Stimulated activated CD4-positive, alpha-beta T cell treated with anti-CD3 and anti-CD28 coated beads, Interleukin-4, amount 100 ng/mL, for 4 hours (primary cell): ENCODE data around the gene C19orf67.
A peak's percentile ranks its signal among the peaks of the same experiment; 100 is the strongest.

Experiments used
- DNase-seq, 2 experiments: peaks; one replicate each; pipeline ENCODE4 v3.0.0-alpha.2; 2020

The C19orf67 gene

DNA sequence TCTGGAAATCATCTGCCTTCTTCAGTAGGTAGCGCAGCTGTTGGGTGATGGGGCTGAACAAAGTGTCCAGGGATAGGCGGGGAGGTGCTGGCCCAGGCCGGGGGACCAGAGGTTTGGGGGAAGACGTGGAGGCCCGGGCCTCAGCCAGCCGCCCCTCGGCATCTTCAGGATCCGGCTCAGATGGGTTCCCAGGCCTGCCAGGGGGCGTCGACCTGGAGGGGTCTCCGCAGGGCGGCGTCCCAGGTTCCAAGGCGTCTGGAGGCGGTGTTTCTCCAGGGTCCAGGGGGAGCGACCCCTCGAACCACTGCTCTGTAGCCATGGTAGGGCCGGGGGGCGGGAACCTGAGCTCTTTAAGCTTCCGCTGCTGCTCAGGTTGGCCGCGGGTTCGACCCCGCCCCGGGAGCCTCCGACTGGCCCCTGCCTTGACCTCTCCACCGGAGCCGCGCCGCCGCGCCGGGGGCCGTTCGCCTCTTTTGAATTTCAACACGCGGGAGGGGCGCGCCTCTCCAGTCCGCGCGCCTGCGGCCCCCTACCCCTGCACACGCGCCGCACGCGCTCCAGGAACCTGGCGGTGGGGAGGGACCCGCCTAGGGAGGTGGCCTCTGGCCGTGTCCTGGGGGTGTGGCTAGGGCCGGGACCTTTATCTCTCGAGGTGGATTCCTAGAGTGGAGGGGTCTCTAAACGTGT lies at the start of gene C19orf67:
Gene C19orf67 (minus strand): TSS at position 475 of the 687 bp plus-strand sequence. CDS start 156 bp downstream, at position 319.
- DNase-seq = no peak

DNA sequence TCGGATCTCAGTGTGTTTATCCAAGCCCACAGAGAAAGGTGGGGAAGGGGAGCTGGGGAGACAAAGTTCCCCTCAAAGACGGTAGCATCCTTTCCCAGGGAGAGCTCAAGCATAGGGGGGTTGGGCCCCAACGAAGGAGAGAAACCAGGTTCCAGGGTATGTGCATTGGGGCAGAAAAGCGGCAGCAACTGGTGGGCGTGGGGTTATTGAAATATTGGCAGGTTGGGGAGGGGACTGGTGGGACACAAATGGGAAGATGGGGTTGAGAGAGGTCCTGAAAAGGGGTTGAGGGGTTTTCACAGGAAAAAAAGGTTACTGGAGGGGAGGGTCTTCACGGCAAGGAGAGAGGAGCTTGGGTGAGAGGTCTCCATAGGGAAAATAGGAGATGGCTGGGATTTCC lies 49.8 kb upstream of the C19orf67 start:
- no peak for DNase-seq

DNA sequence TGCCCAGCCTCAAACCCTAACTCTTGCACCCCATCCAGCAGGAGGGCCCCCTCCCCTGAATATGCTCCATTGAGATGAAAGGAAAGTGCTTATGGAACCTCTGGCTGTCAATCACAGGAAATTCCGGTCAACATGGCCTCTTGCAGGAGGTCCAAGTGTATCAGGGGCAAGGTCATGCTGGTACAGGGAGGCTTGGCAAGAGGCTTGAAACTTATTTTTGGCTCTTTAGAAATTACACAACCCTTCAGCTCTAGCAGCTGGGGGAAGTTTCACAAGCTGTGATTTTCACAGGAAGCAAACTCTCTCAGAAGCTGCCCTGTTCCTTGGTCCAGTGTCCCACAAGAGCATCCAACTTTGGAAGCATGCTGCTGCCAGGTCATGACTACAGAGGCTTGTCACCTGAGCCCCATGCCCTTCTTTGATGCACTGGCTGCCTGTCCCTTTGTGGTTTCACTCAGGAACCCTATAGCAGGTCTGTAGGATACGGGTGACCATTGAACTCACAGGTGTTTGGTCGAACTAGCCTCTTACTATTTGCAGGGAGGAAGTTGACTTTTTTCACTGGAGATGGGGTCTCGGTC lies 42.4 kb upstream of the C19orf67 start:
- no peak for DNase-seq

DNA sequence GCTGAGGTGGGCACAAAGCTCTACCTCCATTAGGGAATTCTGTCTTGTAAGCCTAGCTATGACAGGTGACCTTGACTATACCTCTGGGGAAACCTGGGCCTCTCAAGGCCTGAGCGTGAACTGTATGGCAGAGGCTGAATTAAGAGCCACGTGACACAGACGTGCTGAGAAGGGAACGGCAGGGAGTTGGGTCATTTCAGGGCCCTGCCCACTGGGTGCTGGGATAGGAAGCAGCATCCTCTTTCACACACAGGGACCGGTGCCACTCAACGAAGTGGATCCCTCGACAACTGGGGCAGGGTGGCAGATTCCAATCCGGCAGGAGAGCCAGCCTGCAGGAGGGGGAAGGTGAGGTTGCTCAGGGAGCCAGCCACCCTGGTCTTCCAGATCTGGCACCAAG lies 41.6 kb upstream of the C19orf67 start:
- DNase-seq = no peak

DNA sequence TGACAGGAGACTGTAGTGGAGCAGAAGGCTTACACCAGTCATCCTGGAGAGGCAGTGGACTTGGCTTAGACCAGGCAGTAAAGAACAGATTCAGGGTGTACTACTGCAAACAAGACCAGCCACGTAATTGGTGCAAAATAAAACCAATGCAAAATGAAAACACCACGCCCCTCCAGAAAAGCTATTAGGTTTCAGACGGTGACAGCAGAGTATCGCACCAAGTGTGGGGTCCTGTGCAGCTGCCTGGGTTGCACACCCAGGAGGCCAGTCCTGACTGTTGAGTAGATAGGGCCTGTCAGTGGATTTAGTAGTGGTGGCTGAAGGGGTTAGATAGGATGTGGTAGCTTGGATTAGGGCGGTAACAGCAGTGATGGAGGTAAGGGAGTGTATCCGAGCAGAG lies 37.3 kb upstream of the C19orf67 start:
- DNase-seq = no peak

DNA sequence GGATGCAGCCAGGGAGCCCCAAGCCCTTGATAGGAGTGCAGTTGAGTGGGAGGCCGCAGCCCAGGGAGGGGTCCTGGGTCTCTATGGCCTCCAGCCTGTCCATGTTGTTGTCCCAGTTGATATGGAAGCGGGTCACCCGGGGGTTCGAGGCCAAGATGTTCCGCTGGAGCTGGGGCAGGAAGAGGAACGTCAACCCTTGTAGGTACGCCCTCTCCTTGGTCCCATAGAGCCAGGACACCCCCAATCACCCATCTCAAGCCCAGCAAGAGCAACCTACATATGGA lies 34.9 kb upstream of the C19orf67 start:
- no peak for DNase-seq

DNA sequence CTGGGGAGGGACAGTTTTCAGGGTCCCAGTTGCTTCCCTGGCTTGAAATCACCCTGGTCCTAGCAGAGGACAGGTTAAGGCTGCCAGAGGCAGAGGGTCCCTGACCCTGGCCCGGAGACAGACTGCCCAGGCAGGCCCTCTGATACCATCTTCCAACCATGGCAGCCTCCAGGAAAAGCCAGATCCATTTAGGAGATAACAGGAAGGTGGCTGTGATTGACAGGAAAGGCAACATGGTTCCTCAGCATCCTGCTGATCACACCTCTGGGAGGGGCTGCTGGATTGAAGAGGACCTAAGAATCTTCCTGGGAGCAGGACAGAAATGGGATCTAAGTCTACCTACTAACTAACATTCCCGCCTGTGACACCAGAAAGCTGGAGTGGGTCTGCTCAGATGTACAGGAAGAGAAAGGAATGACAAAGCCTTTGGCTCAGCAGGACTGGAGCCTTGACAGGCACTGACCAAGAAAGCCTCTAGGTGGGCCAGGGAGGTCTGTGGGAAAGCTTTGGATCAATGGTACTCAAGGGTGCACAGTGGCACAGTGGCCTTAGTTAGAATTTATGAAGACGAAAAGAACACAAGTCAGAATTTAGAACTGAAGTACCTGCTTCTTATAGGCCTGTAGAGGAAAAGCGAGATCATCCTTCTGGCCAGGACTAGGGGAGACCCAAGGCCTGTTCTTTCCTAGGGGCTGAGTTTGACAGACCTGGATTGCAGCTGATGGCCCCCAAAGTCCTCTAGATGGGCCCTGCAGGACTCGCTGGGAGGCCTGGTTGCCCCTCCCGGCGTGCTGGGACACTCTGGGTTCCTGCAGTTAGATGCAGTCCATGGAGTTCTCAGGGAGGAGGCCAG lies 34.3 kb upstream of the C19orf67 start:
- no peak for DNase-seq

DNA sequence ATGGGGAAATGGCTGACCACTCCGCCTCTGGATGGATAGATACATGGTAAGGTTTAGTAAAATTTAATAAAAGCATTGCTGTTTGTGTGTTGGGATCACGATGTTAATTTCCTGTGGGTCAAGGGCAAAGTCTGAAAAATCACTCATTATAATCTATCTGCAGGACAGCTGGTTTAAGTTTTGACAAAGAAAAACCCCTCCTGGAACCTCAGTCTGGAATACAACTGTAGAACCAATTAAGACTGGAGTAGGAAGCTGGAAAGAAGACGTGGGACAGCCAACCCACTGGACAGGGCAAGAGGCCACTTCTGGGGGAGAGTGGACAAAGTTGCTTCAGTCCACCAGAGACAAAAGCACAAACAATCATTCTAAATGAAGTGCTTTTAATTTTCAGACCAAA lies 33.6 kb upstream of the C19orf67 start:
- no peak for DNase-seq

DNA sequence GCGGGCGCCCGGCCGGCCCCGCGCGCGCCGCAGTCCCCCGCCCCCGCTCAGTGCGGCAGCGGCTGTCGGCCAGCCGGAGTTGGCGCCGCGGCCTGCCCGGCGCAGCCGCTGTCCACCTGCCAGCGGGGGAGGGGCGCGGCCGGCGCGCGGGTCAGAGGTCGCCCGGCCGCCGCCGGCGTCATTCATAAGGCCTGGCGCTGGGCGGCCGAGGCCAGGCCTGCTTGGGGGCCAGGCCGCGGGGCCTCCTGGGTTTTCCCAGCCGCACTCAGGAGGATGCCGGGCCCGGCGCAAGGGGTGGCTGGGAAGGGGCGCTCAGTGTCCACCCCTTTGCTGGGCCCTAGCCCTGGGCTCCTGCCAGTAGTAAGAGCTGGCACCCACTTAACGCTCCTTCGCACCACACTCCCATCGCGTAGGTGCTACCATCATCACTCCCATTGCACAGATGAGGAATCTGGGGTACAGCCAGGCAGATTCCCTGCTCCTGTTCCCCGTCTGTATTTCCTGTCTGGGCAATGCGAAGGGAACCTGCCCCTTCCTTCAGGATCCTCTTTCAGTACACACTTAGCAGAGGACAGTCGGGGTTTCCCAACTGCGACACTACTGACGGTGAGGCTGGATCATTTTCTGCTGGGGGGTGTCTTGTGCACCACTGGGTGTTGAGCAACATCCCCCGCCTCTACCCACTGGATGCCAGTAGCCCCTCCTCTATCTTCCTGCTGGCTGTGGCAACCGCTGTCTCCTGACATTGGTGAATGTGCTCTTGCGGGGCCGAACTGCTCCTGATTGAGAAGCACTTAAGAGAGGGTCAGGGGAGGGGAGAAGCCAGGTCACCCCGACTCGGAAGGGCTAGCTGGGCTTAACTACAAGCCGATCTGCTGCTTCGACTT lies 32.8 kb upstream of the C19orf67 start:
- DNase-seq = peak; percentile 15 to 35

DNA sequence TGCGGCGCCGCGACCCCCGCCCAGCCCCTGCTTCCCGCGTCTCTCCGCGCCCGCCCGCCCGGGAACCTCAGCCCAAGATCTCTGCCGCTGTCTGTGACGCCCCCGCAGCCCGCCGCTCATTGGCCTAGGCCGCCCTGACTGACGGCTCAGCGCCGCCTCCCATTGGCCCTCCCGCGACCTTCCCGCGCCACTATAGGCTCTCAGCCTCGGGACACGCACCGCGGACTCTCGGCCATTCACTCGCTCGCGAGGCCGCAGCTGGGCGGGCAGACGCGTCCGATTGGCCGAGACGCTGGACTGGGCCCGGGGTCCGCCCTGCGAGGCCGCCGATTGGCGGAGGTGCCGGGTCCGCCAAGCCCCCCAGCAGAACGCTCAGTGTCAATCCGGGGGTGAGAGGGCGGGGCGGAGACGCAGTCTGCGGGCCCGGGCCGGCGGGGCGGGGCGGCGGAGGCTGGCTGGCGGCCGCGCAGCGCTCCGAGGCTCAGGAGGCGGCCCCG lies 32.1 kb upstream of the C19orf67 start, which contains the start of gene PRKACA:
Gene PRKACA (minus strand): TSS at position 95 of the 497 bp plus-strand sequence. CDS start 215 bp downstream, outside the sequence.
- DNase-seq = peak; percentile 97 to 99

DNA sequence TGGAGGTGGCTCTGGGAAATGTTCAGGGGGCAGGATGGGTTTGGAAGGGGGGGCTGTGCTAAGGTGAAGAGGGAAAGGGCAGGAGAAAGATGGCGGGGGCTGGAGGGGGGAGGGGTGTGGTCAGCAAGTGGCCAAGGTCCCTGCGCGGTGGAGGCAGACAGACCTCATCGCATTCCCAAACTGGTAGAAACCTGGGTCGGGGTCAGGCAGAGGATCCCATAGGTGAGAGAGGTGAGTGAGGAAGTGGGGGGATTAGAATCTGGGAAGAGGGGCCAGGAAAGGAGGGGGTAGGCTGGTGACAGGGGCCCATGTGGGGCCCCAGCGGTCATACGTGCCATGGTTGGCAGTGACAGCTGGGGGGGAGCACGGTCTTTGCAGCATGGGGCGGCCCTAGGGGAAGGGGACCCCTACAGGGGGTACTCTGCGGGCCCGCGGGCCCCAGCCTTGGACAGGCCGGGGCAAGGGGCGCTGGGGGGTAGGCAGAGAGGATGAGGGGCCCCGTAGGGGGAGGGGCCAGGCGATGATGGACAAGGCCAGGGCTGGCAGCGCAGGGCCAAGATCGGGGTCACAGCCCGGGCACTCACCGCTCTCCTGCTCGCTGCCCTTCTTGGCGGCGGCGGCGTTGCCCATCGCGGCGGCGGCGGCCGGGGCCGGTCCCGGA lies 31.5 kb upstream of the C19orf67 start:
- DNase-seq = peak in 1 of 2 experiments; percentile 4

DNA sequence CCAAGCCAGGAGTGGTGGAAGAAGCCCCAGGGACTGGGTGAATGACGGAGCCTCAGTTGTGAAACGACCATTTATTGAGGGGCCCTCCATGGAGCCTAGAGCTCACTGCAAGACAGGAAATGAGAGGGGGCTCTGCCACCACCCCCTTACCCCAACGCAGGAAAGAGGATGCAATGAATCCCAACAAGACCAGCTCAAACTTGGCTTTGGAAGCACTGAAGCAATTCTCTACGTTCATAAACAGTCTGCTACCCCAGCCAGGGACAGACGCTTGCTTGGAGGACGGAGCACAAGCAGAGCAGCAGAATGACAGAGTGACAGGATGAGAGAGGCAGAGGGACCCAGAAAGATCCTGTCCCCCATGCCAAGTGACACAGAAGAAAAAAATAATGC lies 30.9 kb upstream of the C19orf67 start:
- no peak for DNase-seq

DNA sequence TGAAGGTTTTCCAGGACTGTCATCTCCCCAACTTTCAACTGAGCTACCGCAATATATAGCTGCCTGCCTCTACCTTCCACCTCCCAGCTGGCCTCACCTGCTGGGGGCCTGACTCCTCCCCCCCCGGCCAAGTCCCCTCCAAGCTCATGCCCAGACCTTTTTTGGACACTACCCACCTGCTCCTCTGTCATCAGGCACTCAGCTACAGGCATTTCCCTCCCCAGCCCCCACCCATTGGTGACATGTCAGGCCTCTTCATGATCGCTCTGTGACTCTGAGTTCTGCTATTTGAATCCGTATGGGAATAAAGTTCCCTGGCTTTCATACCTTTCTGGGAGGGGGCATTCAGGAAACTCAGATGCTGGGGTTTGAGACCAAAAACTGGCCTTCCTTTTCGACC lies 30.2 kb upstream of the C19orf67 start:
- DNase-seq = no peak

DNA sequence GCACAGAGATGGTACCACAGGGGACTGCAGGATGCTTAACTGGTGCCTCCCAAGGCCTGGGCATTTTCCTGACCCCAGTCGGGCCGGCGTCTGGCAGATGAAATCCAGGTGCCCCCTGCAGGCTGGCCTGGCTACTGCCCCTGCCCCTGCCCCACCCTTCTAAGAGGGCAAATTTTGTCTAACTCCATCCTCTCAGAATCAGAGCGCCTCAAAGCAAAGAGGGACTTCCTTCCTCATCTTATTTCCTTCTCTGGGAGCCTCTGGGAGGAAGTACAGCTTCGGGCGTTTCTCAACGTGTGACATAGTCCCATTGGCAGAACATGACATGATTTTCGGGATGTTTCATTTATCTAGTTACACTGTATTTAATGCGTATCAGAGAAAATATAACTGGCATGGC lies 29.3 kb upstream of the C19orf67 start:
- DNase-seq = peak; percentile 37 to 50

DNA sequence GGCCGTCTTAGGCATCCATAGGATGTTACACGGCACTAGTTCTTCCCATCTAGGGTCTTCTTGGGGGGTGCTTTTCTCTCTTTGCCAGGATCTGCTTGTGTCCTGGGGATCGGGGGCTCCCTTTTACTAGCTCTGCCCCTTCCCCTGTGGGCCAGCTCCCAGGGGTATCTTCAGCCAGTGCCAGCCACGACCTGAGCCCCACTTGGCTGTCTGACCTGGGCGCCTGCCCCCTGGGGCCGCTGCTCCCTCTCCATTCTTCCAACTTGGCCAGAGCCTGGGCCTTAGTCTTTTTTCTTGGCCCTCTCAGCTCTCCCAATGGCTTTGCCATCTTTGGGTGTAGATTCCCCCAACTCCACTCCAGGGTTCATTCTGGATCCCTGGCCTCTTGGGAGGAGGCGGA lies 28.9 kb upstream of the C19orf67 start:
- DNase-seq = no peak

DNA sequence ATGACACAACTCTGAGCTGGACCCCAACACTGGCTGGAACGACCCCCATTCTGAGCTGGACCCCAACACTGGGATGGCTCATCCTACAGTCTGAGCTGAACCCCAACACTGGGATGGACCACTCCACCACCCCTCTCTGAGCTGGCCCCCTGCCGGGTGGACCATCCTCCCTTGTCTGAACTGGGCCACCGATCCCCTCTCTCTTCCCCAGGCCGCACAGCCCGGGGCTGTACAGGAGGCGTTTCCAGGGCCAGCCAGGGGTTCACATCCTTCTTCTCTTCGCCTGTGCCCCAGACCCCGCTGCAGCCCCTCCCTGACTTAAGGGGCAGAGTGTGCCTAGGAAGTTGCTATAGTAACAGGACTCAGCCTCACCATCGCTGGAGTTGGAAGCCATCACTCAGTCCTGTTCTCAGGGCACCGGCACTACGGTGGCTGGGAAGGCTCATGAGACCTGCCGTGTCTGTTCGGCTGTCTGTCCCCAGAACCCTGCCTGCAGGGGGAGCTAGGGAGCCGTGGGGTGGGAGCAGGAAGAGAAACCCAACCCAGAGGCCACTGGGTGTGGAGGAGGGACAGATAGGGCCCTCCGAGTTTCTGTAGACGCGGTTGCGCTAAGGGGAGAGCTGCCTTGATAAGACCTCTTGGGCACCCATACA lies 28.3 kb upstream of the C19orf67 start:
- DNase-seq = peak; percentile 21 to 45

DNA sequence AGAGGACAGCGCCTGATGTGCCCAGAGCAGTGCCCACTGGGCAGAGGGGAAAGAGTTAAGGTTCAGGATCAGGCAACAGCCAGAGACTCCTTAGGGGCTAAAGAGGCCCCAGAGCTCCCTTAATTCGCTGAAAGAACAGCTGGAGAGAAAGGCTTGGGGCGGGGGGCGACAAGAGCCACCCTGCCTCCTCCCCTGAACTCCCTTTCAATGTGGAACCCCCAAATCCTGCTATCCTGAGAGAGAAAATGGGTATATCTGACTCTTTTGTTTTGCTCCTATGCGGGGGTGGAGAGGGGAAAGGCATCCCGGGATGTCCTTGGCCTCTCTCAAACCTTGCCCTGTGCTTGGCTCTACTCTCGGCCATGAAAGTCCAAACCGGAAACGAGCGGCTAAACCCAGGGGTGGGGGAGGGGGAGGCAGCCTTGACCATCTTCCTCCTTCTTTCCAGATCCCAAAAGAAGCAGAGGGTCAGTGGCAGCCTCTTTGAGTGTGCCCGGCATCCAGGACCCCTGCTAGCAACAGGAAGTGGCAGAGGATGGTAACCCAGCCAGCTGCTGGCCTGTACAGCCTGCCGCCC lies 27.3 kb upstream of the C19orf67 start:
- no peak for DNase-seq

DNA sequence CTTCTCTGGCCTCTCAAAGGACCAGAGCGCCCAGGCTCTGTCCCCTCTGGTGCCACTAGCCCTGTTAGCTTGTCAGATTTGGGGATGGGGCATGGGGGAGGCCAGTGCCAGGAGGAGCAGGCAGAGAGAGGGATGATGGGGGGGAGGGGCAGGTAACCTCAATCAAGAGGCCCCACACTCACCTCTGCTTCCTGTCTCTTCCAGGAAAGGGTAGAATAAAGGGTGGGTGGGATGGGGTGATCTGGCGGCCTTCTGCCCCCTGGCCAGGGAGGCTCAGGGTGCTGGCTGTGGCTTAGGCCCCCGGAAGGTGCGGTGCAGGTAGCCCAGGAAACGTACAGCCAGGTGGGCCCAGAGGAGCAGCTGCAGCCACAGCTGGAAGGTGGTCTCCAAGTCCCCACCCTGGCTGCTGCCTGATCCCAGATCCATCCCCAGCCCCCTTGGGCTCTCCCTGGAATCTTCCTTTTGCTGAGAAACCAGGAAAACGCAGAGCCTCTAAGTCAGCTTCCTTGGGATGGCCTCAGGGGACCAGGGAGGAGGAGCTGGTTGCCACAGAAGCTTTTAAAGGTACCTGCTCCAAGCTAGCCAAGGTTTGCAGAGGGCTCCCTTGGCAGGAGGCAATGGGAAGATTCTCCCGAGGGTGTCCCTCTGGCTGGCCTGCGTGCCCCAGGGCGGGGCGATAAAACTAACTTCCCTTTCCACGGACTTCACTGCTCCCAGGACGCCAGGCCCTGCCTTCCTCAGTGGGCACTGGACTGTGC lies 26.6 kb upstream of the C19orf67 start:
- DNase-seq = no peak

DNA sequence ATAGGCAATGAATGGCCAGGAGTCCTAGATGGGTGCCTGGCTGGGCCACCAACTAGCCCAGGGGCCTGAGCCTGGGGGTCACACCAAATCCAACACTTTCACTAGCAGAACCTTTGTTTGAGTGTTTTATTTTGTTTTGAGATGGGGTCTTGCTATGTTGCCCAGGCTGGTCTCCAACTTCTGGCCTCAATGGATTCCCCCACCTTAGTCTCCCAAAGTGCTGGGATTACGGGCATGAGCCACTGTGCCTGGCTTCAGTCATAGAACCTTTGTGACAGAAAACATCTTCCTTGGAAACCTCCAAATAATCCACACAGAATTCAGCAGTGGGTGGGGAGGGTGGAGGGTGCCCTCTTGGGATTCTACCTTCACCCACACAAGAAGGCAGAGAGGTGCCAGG lies 25.9 kb upstream of the C19orf67 start:
- DNase-seq = no peak

DNA sequence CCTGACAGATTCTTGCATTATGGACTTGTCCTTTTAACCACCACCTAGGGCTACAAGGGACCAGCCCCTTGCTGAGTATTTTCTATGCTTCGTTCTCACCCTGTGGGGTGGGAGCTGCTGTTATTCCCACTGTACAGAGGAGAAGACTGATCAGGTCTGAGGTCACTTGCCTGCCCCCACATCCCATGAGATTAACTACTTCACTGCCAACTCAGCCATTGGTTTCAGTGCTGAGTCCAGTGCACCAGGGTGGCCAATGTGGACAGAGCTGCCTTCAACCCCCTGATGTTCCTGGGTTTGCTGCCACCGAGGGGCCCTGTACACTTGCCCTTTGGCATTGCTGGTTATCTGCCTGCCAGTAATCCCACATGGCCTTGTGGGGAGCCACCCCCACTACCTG lies 25.1 kb upstream of the C19orf67 start:
- DNase-seq = no peak
